GM19467 (cell line): ENCODE measurements around the gene CTNND2.
"Not testable (repeated sequence)": the region's sequence is repeated elsewhere in the genome, so short reads cannot be mapped to it uniquely, and the experiment has no call there.

ENCODE experiments used
- ATAC-seq: cut with Tn5 transposase; IDR thresholded peaks from one replicate; pipeline ENCODE4 v1.9.1; 2021; ENCODE audit warnings: mild to moderate bottlenecking, moderate library complexity; ENCODE audit not compliant: unreplicated experiment

Gene CTNND2

DNA sequence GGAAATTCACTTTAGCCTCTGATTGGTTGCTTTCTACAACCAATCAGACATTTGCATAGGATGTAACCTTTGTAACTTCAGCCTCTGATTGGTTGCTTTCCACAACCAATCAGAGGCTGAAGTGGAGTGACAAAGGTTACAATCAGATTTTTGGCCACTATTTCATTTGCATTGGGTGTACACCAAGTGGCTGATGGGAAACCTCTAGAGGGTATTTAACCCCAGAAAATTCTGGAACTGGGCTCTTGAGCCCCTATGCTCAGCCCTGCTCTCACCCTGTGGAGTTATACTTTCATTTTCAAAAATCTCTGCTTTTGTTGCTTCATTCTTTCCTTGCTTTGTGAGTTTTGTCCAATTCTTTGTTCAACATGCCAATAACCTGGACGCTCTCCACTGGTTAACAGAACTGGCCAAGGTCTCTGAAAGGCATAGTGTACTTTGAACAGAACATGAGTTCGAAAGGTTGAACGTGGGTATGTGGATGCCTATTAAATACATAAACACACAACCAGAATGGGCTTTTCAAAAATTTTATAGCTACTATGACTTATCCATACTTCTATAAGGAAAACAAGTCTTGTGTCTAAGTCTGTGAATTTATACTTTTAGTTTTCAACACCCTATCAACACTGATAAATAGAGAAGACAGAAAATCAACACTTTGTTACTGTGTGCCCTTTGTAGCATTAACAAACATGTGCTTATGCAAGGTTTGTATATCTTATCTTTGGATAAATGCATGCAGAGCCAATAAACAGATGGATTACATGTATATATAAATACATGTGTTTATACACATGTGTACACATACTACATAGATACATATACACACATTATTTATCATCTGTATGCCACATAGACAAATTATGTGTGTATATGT, 568.1 kb downstream of the CTNND2 start:
- ATAC-seq, result no peak

DNA sequence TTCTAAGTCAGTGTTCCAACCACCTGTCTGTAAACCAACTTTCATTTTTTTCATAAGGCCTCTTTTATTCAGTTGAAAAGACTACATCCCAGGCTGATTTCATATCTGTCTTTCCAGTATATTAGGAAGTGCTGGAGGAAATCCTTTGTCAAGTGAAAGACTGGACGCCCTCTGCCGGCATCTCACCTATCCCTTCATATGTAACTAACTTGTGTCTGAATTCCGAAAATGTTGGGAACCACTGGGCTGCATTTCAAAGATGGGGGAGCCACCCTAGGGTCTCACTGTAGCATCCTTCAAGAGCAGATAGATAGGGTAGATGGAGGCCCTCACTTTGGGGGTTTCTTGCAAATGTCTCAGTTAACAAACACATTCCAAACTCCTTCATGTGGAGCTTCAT, 569.8 kb downstream of the CTNND2 start:
- no peak for ATAC-seq

DNA sequence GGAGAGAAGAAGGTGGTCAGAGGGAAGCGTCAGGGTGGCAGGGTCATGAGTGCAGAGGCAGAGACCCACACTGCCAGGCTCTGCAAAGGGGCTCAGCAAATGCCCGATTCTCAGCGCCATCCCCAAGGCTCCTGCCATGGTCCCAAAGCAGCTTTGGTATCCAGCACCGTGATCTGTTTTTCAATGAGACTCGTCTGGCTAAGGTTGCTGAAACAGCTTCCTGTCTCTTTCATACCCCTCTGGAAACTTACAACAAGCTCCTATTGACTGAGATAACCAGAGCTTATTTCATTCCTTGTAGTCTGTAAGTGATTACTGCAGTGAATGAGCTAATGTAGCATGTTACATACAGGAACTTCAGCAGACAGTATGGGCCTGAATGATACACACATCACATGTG, 574.6 kb downstream of the CTNND2 start:
- ATAC-seq, result no peak

DNA sequence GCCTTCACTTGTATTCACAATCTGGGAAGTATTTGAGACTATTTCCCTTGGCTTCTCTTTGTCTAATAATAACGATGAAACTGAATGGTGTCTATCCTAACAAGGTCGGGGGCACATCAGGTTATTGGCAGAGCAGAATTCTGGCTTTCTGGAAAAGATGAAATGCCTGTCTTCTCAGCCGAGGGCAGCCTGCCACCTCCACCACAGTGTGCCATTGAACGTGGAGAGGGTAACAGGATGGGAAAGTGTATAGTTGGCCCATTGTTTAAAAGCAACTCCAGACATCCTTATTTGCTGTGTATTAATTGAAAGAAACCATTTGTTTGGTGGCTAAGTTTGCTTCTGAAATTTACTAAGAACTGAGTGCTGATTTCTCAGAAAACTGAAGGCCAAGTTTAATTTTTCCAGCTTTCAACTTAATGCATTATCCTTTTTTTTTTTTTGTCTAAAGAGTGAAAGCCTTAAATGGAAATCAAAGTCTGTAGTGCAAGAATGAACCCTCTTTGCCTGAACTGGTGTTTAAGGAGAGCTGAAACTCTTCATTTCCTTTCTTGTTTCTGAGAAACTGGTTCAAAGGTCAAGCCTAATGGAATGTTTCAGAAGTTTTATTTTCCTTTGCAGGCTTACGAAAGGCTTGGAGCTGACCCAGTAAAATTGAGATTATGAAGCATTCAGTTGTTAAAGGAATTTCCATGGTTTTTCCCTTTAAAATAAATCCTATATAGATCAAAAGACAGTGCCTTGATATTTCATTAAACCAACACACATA, 579.5 kb downstream of the CTNND2 start:
- ATAC-seq, result no peak

DNA sequence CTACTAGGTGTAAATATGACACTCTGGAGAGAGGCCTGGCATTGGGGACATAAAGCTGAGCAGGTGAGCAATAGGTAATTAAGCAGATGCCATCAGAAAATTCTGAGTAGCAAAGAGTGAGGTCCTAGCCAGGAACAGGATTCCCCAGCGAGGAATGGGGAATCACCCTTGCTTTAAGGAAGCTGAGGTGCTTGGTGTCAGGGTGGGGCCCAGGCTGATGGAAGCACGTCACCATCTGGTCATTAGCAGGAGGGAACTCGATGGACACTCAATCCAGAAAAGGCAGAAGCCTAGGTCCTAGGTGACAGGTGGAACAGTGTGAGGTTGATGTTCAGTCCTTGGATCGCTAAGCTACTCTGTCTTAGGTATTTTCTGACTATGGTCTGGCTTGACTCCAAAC, 580.5 kb downstream of the CTNND2 start:
- no peak for ATAC-seq

DNA sequence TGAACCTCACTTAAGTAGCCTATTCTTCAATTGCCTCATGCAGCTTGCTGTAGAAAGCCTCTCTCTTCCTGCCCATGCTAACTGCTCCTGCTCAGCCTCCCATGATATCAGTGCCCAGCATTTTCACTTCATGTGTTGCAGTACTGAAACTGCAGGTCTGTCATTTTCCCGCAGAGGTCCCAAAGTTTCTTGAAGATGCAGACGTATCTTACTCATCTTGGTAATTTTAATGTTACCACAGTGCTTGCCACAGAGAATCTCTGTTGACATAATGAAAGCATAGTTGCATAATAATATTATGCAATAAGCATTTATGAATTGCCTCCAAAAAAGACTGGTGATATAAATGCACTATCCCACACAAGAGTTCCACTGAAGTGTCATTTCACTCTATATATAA, 582.1 kb downstream of the CTNND2 start:
- no peak for ATAC-seq

DNA sequence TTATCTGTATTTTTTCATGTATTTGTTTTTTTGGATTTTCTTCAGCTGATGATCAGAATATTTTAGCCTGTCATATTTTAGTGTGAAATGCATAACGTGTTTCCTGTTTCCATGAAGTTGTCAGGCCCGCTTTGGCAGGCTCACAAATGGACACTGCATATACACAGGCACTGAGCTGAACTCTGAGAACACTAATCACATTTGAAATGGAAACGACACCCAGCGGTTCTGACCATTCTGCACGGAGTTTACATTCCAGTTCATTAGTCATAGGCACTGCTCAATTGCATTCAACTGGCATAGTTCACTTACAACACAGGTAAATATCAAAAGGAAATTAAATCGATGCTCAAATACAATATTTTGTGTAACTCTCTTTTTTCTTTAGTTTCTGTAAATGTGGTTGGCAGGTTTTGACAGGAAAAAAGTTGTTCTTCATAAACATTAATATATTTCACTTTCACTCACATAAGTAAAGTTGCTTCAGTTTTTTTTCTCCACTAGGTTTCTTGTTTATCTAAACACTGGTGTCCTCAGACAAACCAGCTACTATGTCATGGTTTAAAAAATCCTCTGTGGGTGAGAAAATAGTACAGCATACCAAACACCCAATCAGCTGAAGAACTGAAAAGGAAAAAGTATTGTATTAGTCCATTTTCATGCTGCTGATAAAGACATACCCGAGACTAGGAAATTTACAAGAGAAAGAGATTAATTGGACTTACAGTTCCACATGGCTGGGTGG, 584.2 kb downstream of the CTNND2 start:
- ATAC-seq, result no peak

DNA sequence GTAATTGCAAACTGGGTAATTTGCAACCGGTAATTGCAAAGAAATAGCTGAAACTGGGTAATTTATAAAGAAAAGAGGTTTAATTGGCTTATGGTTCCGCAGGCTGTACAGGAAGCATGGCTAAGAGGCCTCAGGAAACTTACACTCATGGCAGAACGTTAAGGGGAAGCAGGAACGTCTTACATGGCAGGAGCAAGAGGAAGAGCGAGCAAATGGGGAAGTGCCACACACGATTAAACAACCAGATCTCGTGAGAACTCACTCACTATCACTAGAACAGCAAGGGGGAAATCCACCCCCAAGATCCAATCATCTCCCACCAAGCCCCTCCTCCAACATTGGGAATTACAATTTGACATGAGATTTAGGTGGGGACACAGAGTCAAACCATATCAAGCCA, 590.6 kb downstream of the CTNND2 start:
- ATAC-seq, result not testable (repeated sequence)

DNA sequence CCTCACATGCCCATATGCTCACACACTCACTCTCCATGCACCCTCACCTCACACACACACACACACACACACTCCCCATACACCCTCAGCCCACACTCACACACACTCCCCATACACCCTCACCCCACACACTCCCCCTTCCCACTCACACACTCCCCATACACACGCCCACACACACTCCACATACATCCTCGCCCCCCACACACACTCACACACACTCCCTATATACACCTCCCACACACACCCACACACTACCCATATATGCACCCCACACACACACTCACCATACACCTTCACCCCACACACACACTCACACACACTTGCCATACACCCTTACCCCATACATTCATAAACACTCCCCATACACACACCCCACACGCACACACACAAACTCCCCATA, 592.5 kb downstream of the CTNND2 start:
- ATAC-seq, result no peak

DNA sequence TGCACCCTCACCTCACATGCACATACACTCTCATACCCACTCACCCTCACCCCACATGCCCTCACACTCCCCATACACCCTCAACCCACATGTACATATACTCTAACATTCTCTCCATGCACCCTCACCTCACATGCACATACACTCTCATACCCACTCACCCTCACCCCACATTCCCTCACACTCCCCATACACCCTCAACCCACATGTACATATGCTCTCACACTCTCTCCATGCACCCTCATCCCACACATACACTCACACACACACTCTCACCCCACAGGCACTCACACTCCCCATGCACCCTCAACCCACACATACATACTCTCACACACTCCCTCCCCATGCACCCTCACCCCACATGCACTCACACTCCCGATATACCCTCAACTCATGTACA, 593.0 kb downstream of the CTNND2 start:
- ATAC-seq, result no peak

DNA sequence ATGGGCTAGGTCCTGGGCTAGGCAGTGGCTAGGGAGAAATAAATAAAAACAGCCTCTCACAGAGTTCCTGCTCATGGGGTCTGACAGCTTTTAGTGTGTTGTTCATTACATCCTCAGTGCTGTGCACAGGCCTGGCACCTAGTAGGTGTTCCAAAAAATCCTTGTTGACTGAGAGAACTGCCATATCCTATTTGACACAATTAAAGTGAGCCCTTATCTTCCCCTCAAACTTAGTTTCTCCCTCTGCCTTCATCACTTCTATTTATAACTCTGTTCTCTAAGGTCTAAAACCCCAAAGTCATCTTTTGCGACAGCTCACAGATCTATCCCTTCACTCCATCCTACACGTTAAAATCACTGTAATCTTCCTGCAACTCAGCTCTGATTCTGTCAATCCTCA, 594.1 kb downstream of the CTNND2 start:
- ATAC-seq, result no peak

DNA sequence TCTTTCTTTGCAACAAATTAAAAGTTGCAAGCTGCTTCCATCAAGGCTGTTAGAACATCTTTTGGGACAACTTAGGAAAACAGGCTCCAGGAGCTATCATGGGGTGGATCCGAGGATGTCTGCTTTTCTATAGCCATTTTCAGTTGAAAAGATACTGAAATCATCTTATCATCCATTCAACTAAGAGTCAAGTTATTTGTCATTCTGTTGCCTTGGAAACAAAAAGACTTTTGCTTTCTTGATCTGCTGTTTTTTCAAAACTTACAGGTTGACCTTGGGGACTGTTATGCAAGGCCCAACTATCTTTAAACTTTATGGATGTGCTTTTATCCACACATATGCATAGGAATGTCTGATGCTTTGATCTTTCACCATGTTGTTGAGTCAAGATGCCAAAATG, 597.9 kb downstream of the CTNND2 start:
- ATAC-seq, result no peak

DNA sequence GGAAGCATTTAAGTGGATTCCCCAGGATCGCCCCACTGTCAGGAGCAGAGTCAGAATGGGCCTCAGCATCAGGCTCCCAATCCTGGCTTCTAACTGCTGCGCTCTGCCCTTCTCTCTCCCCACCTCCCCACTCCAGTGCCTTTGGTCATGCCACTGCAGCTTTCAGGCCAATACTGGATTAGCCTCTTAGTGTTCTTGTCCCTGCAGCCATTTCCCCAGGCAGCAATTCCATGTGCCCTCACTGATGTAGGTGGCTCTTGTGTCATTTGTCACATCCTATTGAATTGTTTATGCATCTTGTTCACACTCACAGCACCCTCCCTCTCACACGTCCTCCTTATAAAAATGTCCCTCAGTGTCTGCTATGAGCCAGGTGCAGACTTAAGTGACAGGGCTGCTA, 599.0 kb downstream of the CTNND2 start:
- ATAC-seq, result no peak

DNA sequence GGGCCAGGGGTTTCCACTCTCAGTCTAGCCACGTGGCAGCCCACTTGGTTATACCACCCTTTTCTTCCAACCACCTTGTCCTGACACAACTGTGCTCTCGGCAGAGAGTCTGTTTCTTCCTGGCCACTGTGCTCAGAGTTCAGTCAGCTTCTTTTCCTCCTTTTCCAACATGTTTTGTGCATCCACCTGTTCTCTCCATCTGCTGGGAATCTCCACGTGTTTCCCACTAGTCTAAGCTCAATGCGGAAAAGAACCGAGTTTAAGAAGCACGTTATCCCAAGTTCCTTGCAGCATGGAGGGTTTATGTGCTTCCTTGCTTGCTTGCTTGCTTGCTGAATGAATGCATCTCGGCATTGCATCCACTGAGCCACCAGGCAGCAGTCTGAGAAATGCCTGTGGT, 599.6 kb downstream of the CTNND2 start:
- ATAC-seq, result no peak

DNA sequence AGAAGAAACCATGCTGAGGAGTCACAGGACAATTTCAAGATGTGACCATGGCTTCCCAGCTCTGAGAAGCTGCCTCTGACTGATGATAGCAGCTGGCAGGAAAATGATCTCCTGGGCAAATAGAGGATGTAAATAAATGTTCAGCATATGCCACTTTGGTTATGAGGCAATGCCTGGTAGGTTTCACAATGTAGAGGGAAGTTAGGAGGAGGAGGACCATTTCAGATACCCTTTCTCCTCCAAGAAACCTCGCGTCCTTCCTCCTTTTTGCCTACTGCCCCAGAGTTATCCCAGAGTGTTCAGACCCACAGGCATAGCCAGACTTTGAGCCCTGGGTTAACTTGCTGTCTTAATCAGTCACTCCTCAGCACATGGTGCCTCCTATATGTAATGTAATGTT, 601.6 kb downstream of the CTNND2 start:
- ATAC-seq, result no peak

DNA sequence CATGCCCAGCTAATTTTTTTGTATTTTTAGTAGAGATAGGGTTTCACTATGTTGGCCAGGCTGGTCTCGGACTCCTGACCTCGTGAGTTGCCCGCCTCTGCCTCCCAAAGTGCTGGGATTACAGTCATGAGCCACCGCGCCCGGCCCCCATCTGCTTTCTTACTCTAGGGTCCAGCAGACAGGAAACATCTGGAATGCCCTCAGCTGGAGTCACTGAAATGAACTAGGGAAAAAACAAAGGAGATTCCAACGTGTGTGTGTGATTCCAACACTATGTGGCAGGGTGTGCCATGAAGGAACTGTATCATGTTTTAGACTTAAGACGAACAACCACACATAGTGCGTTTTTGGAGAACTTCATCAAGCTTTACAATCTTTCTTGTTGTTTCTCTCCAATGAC, 603.1 kb downstream of the CTNND2 start:
- ATAC-seq, result no peak

DNA sequence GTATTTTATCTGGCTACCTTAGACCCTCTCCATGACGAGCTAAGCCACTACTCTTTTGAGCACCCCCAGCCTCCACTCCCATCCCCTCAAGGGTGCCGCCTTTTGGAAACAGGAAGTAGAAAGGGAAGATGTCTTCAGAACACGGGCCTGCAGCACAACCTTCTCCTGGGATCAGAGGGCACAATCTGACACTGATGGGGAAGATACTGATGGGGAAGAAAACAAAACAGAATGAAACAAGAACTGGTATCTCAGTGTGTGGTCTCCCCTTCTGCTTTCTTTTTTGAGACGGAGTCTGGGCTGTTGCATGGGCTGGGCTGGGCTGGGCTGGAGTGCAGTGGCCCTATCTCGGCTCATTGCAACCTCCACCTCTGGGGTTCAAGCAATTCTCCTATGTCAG, 603.5 kb downstream of the CTNND2 start:
- ATAC-seq, result no peak

DNA sequence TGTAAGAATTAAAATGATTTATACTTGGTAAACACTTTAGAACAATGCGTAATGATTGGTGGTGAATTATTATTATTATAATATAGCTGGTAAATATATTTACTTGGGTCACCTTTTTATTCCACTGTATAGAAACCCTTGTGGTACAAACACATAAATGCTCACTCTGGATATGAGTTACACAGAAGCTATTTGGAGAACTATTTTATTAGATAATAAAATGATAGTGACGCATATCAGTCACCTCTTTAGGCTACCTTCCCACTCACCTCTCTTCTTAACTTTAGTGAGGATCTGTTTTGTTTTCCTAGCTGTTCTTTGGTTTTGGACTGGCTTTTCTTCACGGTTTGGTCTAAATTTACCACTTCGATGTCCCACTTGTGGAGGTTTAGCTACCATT, 605.4 kb downstream of the CTNND2 start:
- ATAC-seq, result no peak

DNA sequence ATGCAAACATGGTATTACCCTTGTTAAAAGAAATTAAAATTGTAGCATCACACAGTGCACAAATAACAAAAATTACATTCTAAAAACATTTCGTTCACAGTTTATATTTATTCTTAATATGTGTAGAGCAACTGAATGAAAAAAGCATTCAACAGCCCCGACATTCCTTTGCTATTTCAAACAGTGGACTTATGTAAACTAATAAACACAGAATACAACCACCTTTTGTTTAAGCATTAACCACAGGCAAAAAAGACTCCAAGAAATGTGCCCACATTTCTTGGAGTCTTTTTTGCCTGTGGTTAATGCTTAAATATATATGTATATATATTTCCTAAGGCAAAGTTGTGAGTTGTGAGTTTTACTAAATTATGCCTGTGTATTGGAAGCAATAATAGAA, 610.7 kb downstream of the CTNND2 start:
- no peak for ATAC-seq

DNA sequence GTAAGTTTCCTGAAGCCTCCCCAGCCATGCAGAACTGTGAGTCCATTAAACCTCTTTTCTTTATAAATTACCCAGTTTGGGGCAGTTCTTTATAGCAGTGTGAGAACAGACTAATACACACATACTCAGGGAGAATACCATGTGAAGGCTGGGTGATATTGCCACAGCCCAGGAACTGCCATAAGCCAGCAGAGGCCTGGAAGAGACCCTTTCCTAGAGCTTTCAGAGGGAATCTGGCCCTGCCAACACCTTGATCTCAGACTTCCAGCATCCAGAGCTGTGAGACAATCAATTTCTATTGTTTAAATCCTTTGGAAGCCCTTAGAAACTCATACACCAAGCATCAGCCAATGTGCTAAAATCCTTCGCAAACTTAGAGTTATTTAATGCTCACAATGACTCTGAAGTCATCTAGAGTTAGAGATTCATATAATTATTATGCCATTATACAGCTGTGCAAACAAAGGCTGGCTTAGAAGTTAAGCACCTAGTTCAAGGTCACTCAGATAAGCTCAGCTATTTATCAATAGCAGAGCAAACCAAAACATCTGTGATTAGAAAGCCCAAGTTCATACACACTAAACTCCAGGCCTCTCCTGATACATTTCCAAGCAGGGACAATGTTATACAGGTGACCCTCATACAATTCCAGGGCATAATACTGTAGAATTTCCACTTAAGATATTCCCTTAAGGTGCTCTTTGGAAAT, 611.4 kb downstream of the CTNND2 start:
- ATAC-seq, result no peak

DNA sequence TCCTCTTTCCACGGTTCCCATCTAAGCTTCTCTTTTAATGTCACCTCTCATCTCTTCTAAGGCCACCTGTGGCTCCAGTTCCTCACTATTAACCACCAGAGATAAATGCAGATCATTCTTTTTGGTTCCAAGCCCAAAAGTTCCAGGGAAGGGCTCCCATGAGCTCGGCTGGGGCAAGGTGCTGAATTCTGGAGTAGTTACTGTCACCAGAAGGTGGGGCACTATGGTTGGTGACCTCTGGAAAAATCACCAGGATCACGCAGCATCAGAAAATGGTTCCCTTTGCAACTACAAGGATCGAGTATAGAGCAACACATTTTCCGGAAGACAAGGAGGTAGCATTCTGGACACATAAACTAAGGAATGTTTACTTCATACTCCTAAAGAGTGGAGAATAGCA, 614.5 kb downstream of the CTNND2 start:
- ATAC-seq, result no peak
